Naive thymus-derived CD8-positive, alpha-beta T cell (primary cell): ENCODE measurements around the gene MED15. TPM values are rescaled to one million over a fixed set of nuclear protein-coding genes. Genes with fewer than 3 reads are reported as not detected.

Source experiments
- polyA plus RNA-seq, 3 donors: library from polyadenylated mRNA; unstranded; fragments of 300-500 nt; fragmentation: Illumina TruSeq; gene quantifications; one replicate each; pipeline ENCODE4 v1.2.3, GENCODE V29; 2021
- total RNA-seq, 8 experiments: library from RNA in 2 of 8; stranded (reverse) in 2 of 8; gene quantifications; one replicate each; pipeline ENCODE4 v1.2.3 and lab custom pipeline; 2021 to 2026

MED15 gene
- total and polyA plus RNA-seq, 5 experiments from 2014 or later, result 25.4 to 327 (median 85.2) TPM

Other genes starting within 250 kb of the MED15 start
- gene RTN4R, start 239.3 kb upstream of the MED15 start, total RNA-seq, result 1 to 10 TPM; 5.0 to 5.1 TPM
- 1 to 10 TPM; 4.3 to 5.6 (median 4.7) TPM for gene RTN4R, start 239.3 kb upstream of the MED15 start, polyA plus RNA-seq
- gene DGCR6L, start 187.6 kb upstream of the MED15 start, total RNA-seq, result 10 to 100 TPM; 36.1 to 38.9 TPM
- 100 to 1,000 TPM; 104 to 144 (median 124) TPM for gene DGCR6L, start 187.6 kb upstream of the MED15 start, polyA plus RNA-seq
- 10 to 100 TPM; 12.9 to 14.5 TPM for gene ZNF74, start 113.5 kb upstream of the MED15 start, total RNA-seq
- 10 to 100 TPM in 1 of 3 donors, 1 to 10 TPM in 2; 6.7 to 10.7 (median 8.2) TPM for gene ZNF74, start 113.5 kb upstream of the MED15 start, polyA plus RNA-seq
- gene SCARF2, start 69.8 kb upstream of the MED15 start, total RNA-seq, result 1 to 10 TPM; 2.9 to 3.1 TPM
- under 1 TPM; 0.07 to 0.51 (median 0.10) TPM for gene SCARF2, start 69.8 kb upstream of the MED15 start, polyA plus RNA-seq
- 10 to 100 TPM; 65.0 to 71.9 TPM for gene KLHL22, start 11.8 kb upstream of the MED15 start, total RNA-seq
- gene KLHL22, start 11.8 kb upstream of the MED15 start, polyA plus RNA-seq, result 10 to 100 TPM; 16.1 to 25.4 (median 20.0) TPM